Naive thymus-derived CD4-positive, alpha-beta T cell (primary cell): Measurements from ENCODE around the gene KIF5A. TPM values are rescaled to one million over a fixed set of nuclear protein-coding genes. Genes with fewer than 3 reads are reported as not detected.

Source experiments
- ATAC-seq: fragments of 150-1000 bp; cut with Tn5 transposase; 2 replicates; pipeline ENCODE4 v1.10.0; 2021; ENCODE audit warnings: mild to moderate bottlenecking, moderate library complexity
- CTCF ChIA-PET: fragments of 350-600 bp; sonication (Branson Sonifier 250); formaldehyde crosslinking; loops from one replicate; lab custom pipeline; 2021; ENCODE audit warnings: antibody characterized with exemption; lab: Charles Lee
- POLR2A ChIA-PET: fragments of 350-600 bp; sonication (Branson Sonifier 250); formaldehyde crosslinking; loops from one replicate; lab custom pipeline; 2021; ENCODE audit warnings: antibody characterized with exemption, inconsistent platforms; lab: Charles Lee
- DNase-seq, 9 donors: peaks; one replicate each; pipeline versions ENCODE4 v3.0.0 to v3.0.0-alpha.2; 2020 to 2022; ENCODE audit warnings: mixed read lengths in 1 of 9
- H3K27ac ChIP-seq: one replicate; pipeline ENCODE4 v1.7.0; 2013; ENCODE audit warnings: mild to moderate bottlenecking, low read depth, low read length, moderate library complexity
- H3K27me3 ChIP-seq, 2 donors: one replicate each; pipeline ENCODE4 v1.7.0; 2013; ENCODE audit warnings: low read length in 2 of 2, mild to moderate bottlenecking in 2 of 2, moderate library complexity in 2 of 2; ENCODE audit not compliant: control insufficient read depth in 2 of 2, insufficient read depth in 2 of 2
- H3K36me3 ChIP-seq, 3 experiments: 1 replicate in 2 of 3; 2 replicates in 1 of 3; pipeline ENCODE4 v1.7.0; 2013; ENCODE audit warnings: low read length in 3 of 3, mild to moderate bottlenecking in 3 of 3, moderate library complexity in 1 of 3; ENCODE audit not compliant: insufficient read depth in 3 of 3, control insufficient read depth in 2 of 3
- H3K4me1 ChIP-seq, 2 donors: one replicate each; pipeline ENCODE4 v1.7.0; 2013; ENCODE audit warnings: low read length in 2 of 2, mild to moderate bottlenecking in 2 of 2, moderate library complexity in 1 of 2; ENCODE audit not compliant: control insufficient read depth in 2 of 2, insufficient read depth in 2 of 2
- H3K4me3 ChIP-seq: 2 replicates; pipeline ENCODE4 v1.7.0; 2013; ENCODE audit warnings: mild to moderate bottlenecking, low read length
- H3K9me3 ChIP-seq, 3 experiments: 1 replicate in 2 of 3; 2 replicates in 1 of 3; pipeline ENCODE4 v1.7.0; 2013; ENCODE audit warnings: low read length in 3 of 3; ENCODE audit not compliant: control insufficient read depth in 2 of 3
- H3K27ac Mint-ChIP-seq, 9 donors: one replicate each; pipeline ENCODE4 v1.8.0; 2020 to 2022; ENCODE audit warnings: mixed read lengths in 9 of 9, mild to moderate bottlenecking in 8 of 9, moderate library complexity in 5 of 9, inconsistent platforms in 2 of 9
- H3K27me3 Mint-ChIP-seq, 5 donors: one replicate each; pipeline ENCODE4 v1.8.0; 2021 to 2022; ENCODE audit warnings: mixed read lengths in 5 of 5, mild to moderate bottlenecking in 1 of 5
- H3K36me3 Mint-ChIP-seq, 5 donors: one replicate each; pipeline ENCODE4 v1.8.0; 2020 to 2022; ENCODE audit warnings: mixed read lengths in 5 of 5, mild to moderate bottlenecking in 3 of 5, inconsistent platforms in 1 of 5
- H3K4me1 Mint-ChIP-seq, 7 donors: one replicate each; pipeline ENCODE4 v1.8.0; 2020 to 2022; ENCODE audit warnings: mixed read lengths in 7 of 7, mild to moderate bottlenecking in 3 of 7, inconsistent platforms in 1 of 7
- H3K4me3 Mint-ChIP-seq, 10 donors: one replicate each; pipeline ENCODE4 v1.8.0; 2020 to 2022; ENCODE audit warnings: mild to moderate bottlenecking in 10 of 10, mixed read lengths in 10 of 10, moderate library complexity in 6 of 10, inconsistent platforms in 2 of 10
- H3K9me3 Mint-ChIP-seq, 11 donors: one replicate each; pipeline ENCODE4 v1.8.0; 2020 to 2022; ENCODE audit warnings: mixed read lengths in 11 of 11, mild to moderate bottlenecking in 4 of 11, inconsistent platforms in 1 of 11, moderate library complexity in 1 of 11
- intact Hi-C, 2 donors: fragments of 100-400 bp; cut with micrococcal nuclease; formaldehyde crosslinking; loops; one replicate each; pipeline ENCODE4 v1.15.1; 2023
- polyA plus RNA-seq, 2 donors: library from polyadenylated mRNA; unstranded; fragments of 300-500 nt; fragmentation: Illumina TruSeq; gene quantifications; one replicate each; pipeline ENCODE4 v1.2.3, GENCODE V29; 2021
- total RNA-seq, 6 experiments: library from RNA in 5 of 6; stranded (reverse) in 5 of 6; gene quantifications; 1 replicate in 5 of 6; 2 replicates in 1 of 6; pipeline ENCODE4 v1.2.3 and lab custom pipeline; 2021 to 2026

The KIF5A gene
- total and polyA plus RNA-seq, 7 experiments from 2014 or later, result 0.06 to 1.7 (median 1.0) TPM

GRCh38 chr12:57602544-57602943, 52.7 kb downstream of the KIF5A start:
- DNase-seq, result no peak
- POLR2A ChIA-PET, result interaction anchor here (0.8 to 1.1 kb wide), 2 partner anchors 9 to 10 kb away, joined by 3 read pairs; partner anchors contain the start of gene ARHGEF25
- H3K36me3 Mint-ChIP-seq, result peaks cover 10 to 47% (median 22%) of the 10 kb centered on the region in 5 donors
- no peaks in the 10 kb centered on the region for H3K9me3 ChIP-seq
- H3K4me3 ChIP-seq, result no peak overlapping the region
- peaks cover 19 to 20% of the 10 kb centered on the region in 2 donors for H3K4me1 ChIP-seq
- H3K27me3 Mint-ChIP-seq, result no peaks in the 10 kb centered on the region
- H3K36me3 ChIP-seq, result peaks cover 5 to 46% (median 7%) of the 10 kb centered on the region in 3 experiments
- intact Hi-C loops, result no loop called here
- peak overlapping the region in 4 of 9 donors; percentile 61 to 86 (median 85) for H3K27ac Mint-ChIP-seq
- H3K4me1 Mint-ChIP-seq, result peaks cover 20 to 40% (median 32%) of the 10 kb centered on the region in 7 donors
- CTCF ChIA-PET, result interaction anchor here (1.2 kb wide), 1 partner anchor 19 kb away, joined by 3 read pairs; no protein-coding TSS in a partner anchor
- no peak for ATAC-seq
- no peak overlapping the region for H3K4me3 Mint-ChIP-seq
- H3K9me3 Mint-ChIP-seq, result no peaks in the 10 kb centered on the region
- H3K27ac ChIP-seq, result no peak overlapping the region
- no peaks in the 10 kb centered on the region for H3K27me3 ChIP-seq

GRCh38 chr12:57603324-57603723, 53.5 kb downstream of the KIF5A start:
- H3K27ac Mint-ChIP-seq, result peak overlapping the region; percentile 71 to 93 (median 86)
- no peaks in the 10 kb centered on the region for H3K27me3 Mint-ChIP-seq
- intact Hi-C loops, result no loop called here
- Histone ChIP-seq H3K36me3 (peaks cover 5 to 41% (median 7%) of the 10 kb centered on the region in 3 experiments), H3K27me3 (no peaks in the 10 kb centered on the region), H3K27ac (no peak overlapping the region), H3K4me3 (peak overlapping the region; percentile 71), H3K9me3 (no peaks in the 10 kb centered on the region), H3K4me1 (peaks cover 19 to 20% of the 10 kb centered on the region in 2 donors)
- H3K4me1 Mint-ChIP-seq, result peaks cover 20 to 40% (median 32%) of the 10 kb centered on the region in 7 donors
- peaks cover 6 to 46% (median 19%) of the 10 kb centered on the region in 5 donors for H3K36me3 Mint-ChIP-seq
- H3K9me3 Mint-ChIP-seq, result no peaks in the 10 kb centered on the region
- POLR2A ChIA-PET, result interaction anchor here (0.6 to 1.1 kb wide), 2 partner anchors 11 to 682 kb away, joined by 3 read pairs; no protein-coding TSS in a partner anchor
- CTCF ChIA-PET, result interaction anchor here (0.5 to 1.2 kb wide), 2 partner anchors 20 to 480 kb away, joined by 3 read pairs; no protein-coding TSS in a partner anchor
- no peak for DNase-seq
- H3K4me3 Mint-ChIP-seq, result peak overlapping the region in 9 of 10 donors; percentile 81 to 91 (median 85)
- ATAC-seq, result peak; percentile 45

GRCh38 chr12:57603815-57604453, 54.1 kb downstream of the KIF5A start:
- no peak for ATAC-seq
- H3K36me3 Mint-ChIP-seq, result peaks cover 6 to 45% (median 19%) of the 10 kb centered on the region in 5 donors

GRCh38 chr12:57604454-57604991, 54.7 kb downstream of the KIF5A start, which contains the start of gene DTX3:
Gene DTX3, plus strand, starts transcription at chr12:57604824. Its CDS starts 1,694 bp downstream, at chr12:57606518.
- H3K9me3 ChIP-seq, result no peaks in the 10 kb centered on the region
- no peaks in the 10 kb centered on the region for H3K27me3 ChIP-seq
- peak in 6 of 9 donors; percentile 31 to 51 (median 43) for DNase-seq
- no peaks in the 10 kb centered on the region for H3K9me3 Mint-ChIP-seq
- peaks cover 0 to 32% (median 2%) of the 10 kb centered on the region in 3 experiments for H3K36me3 ChIP-seq
- peak within 1 kb of the TSS; percentile 81 to 91 (median 86) for H3K4me3 Mint-ChIP-seq
- H3K4me3 ChIP-seq, result peak within 1 kb of the TSS; percentile 71
- H3K27ac ChIP-seq, result peak within 1 kb of the TSS; percentile 70
- ATAC-seq, result peak; percentile 68
- ChIA-PET POLR2A (interaction anchor here (1.0 to 1.7 kb wide), 4 partner anchors 11 to 146 kb away, joined by 3 to 4 read pairs (median 3); partner anchors contain the start of gene PIP4K2C), CTCF (interaction anchor here (0.6 to 2.0 kb wide), 2 partner anchors 16 to 66 kb away, joined by 3 to 8 read pairs; no protein-coding TSS in a partner anchor)
- H3K4me1 Mint-ChIP-seq, result peaks cover 20 to 40% (median 32%) of the 10 kb centered on the region in 7 donors
- peak within 1 kb of the TSS; percentile 84 to 93 (median 87) for H3K27ac Mint-ChIP-seq
- peaks cover 6 to 43% (median 18%) of the 10 kb centered on the region in 5 donors for H3K36me3 Mint-ChIP-seq
- H3K27me3 Mint-ChIP-seq, result peaks cover 0 to 2% (median 0%) of the 10 kb centered on the region in 5 donors
- intact Hi-C loops, result loop anchor here (1.0 to 2.0 kb wide), 2 partner anchors 13 to 14 kb away; partner anchors contain the start of gene PIP4K2C (in 2 of the 2)
- H3K4me1 ChIP-seq, result peaks cover 19 to 20% of the 10 kb centered on the region in 2 donors

More at GRCh38 chr12:57603815-57604453, 54.1 kb downstream of the KIF5A start:
- ChIA-PET POLR2A (interaction anchor here (0.6 to 1.7 kb wide), 4 partner anchors 11 to 683 kb away, joined by 3 to 4 read pairs (median 3); partner anchors contain the start of gene PIP4K2C), CTCF (interaction anchor here (0.5 to 1.2 kb wide), 2 partner anchors 20 to 481 kb away, joined by 3 read pairs; no protein-coding TSS in a partner anchor)
- H3K27me3 Mint-ChIP-seq, result no peaks in the 10 kb centered on the region
- Histone ChIP-seq H3K27ac (peak overlapping the region; percentile 70), H3K27me3 (no peaks in the 10 kb centered on the region), H3K4me3 (peak overlapping the region; percentile 71), H3K4me1 (peaks cover 19 to 20% of the 10 kb centered on the region in 2 donors), H3K9me3 (no peaks in the 10 kb centered on the region), H3K36me3 (peaks cover 4 to 37% (median 5%) of the 10 kb centered on the region in 3 experiments)
- no peak for DNase-seq
- peak overlapping the region; percentile 84 to 93 (median 86) for H3K27ac Mint-ChIP-seq
- peak overlapping the region; percentile 81 to 91 (median 86) for H3K4me3 Mint-ChIP-seq
- no peaks in the 10 kb centered on the region for H3K9me3 Mint-ChIP-seq
- intact Hi-C loops, result loop anchor here (1.0 to 2.0 kb wide), 2 partner anchors 13 kb away; partner anchors contain the start of gene PIP4K2C (in 2 of the 2)
- peaks cover 20 to 40% (median 32%) of the 10 kb centered on the region in 7 donors for H3K4me1 Mint-ChIP-seq

- POLR2A ChIA-PET, result interaction anchor here (1.2 to 1.8 kb wide), 6 partner anchors 12 to 145 kb away, joined by 3 to 4 read pairs (median 3); no protein-coding TSS in a partner anchor
- CTCF ChIA-PET, result interaction anchor here (0.6 to 2.0 kb wide), 3 partner anchors 15 to 67 kb away, joined by 3 to 11 read pairs (median 8); no protein-coding TSS in a partner anchor
- Mint-ChIP-seq H3K27ac (peak overlapping the region; percentile 49 to 93 (median 86)), H3K27me3 (peaks cover 0 to 4% (median under 1%) of the 10 kb centered on the region in 5 donors), H3K4me1 (peaks cover 20 to 41% (median 33%) of the 10 kb centered on the region in 7 donors), H3K9me3 (no peaks in the 10 kb centered on the region), H3K4me3 (peak overlapping the region; percentile 81 to 91 (median 86)), H3K36me3 (peaks cover 3 to 38% (median 18%) of the 10 kb centered on the region in 5 donors)
- H3K4me1 ChIP-seq, result peaks cover 19 to 20% of the 10 kb centered on the region in 2 donors
- peaks cover 0 to 25% (median 0%) of the 10 kb centered on the region in 3 experiments for H3K36me3 ChIP-seq
- H3K27me3 ChIP-seq, result no peaks in the 10 kb centered on the region
- ATAC-seq, result peak; percentile 54
- no peak for DNase-seq
- peak overlapping the region; percentile 70 for H3K27ac ChIP-seq
- H3K4me3 ChIP-seq, result peak overlapping the region; percentile 71
- intact Hi-C loops, result loop anchor here (1.0 to 2.0 kb wide), 2 partner anchors 14 kb away; partner anchors contain the start of gene PIP4K2C (in 2 of the 2)
- no peaks in the 10 kb centered on the region for H3K9me3 ChIP-seq
Observed at GRCh38 chr12:57604992-57605810, 55.4 kb downstream of the KIF5A start.
